Measurements from ENCODE around the gene NLRP6.
"Not testable (repeated sequence)": the region's sequence is repeated elsewhere in the genome, so short reads cannot be mapped to it uniquely, and the experiment has no call there.

Gene NLRP6

DNA sequence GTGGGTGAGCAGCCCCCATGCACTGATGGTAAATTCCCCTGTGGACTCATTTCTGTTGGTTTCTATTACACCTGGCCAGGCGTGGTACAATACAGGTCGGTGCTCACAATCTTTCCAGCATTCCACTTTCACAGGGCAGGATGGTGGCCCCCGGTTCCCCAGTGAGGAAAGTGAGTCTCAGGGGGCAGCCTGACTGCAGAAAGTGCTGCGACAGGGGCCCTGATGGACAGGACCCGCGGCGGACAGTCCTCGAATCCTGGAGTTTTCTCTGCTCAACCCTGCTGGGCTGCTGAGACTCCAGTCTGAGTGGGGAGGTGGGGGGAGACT, 7.7 kb downstream of the NLRP6 start:
- Histone ChIP-seq H3K9ac (ENCODE audit: low read length) (no peak overlapping the region), H3K27ac (ENCODE audit: low read length) (no peak overlapping the region), H3K79me2 (ENCODE audit: low read length) (no peaks in the 10 kb centered on the region; the same call in 1 of the 2 replicates), H3K4me1 (ENCODE audit: low read length) (peaks cover 12% of the 10 kb centered on the region), H3K4me3 (ENCODE audit: low read length) (no peak overlapping the region), H3K4me2 (ENCODE audit: low read length) (no peak overlapping the region), H3K9me3 (ENCODE audit: insufficient read depth, low read length) (no peaks in the 10 kb centered on the region), H2AFZ (ENCODE audit: low read depth, low read length) (no peak overlapping the region), H3K27me3 (ENCODE audit: low read depth, low read length) (peaks cover 9% of the 10 kb centered on the region; the same call in 1 of the 2 replicates), H3K36me3 (replicated peaks; ENCODE audit: low read depth, low read length) (peaks cover under 1% of the 10 kb centered on the region), H4K20me1 (ENCODE audit: insufficient read depth, low read length) (no peaks in the 10 kb centered on the region)
- TF ChIP-seq EZH2phosphoT487 (IDR thresholded peaks at IDR 0.05; ENCODE audit: low read depth) = no peak
- TF ChIP-seq, protein P1, sequence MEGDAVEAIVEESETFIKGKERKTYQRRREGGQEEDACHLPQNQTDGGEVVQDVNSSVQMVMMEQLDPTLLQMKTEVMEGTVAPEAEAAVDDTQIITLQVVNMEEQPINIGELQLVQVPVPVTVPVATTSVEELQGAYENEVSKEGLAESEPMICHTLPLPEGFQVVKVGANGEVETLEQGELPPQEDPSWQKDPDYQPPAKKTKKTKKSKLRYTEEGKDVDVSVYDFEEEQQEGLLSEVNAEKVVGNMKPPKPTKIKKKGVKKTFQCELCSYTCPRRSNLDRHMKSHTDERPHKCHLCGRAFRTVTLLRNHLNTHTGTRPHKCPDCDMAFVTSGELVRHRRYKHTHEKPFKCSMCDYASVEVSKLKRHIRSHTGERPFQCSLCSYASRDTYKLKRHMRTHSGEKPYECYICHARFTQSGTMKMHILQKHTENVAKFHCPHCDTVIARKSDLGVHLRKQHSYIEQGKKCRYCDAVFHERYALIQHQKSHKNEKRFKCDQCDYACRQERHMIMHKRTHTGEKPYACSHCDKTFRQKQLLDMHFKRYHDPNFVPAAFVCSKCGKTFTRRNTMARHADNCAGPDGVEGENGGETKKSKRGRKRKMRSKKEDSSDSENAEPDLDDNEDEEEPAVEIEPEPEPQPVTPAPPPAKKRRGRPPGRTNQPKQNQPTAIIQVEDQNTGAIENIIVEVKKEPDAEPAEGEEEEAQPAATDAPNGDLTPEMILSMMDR (IDR thresholded peaks at IDR 0.05; ENCODE audit: low read depth, low read length) = no peak

DNA sequence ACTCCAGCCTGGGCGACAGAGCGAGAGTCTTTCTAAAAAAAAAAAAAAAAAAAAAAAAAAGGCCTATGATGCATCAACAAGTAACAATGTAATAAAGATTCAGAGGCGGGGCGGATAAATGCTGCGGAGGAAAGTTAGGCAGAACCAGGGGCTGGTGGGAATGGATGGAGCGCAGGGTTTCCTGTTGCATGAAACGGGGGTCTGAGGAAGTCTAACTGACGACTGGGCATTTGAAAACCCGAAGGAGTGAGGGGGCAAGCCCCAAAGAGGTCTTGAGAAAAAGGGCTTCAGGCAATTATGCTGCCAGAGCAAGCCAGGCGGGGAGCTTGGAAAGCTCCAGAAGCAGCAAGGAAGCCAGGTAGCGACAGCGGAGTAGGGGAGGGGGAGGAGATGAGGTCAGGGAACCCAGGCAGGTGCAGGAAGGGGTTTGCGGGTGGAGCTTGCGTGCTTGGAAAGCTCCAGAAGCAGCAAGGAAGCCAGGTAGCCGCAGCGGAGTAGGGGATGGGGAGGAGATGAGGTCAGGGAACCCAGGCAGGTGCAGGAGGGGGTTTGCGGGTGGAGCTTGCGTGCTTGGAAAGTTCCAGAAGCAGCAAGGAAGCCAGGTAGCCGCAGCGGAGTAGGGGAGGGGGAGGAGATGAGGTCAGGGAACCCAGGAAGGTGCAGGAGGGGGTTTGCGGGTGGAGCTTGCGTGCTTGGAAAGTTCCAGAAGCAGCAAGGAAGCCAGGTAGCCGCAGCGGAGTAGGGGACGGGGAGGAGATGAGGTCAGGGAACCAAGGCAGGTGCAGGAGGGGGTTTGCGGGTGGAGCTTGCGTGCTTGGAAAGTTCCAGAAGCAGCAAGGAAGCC, 9.0 kb downstream of the NLRP6 start:
- H3K9ac ChIP-seq (ENCODE audit: low read length); H3K27ac ChIP-seq (ENCODE audit: low read length); H3K9me3 ChIP-seq (ENCODE audit: insufficient read depth, low read length); H2AFZ ChIP-seq (ENCODE audit: low read depth, low read length); H4K20me1 ChIP-seq (ENCODE audit: insufficient read depth, low read length); H3K4me3 ChIP-seq (ENCODE audit: low read length); H3K79me2 ChIP-seq (ENCODE audit: low read length); H3K4me2 ChIP-seq (ENCODE audit: low read length); H3K36me3 ChIP-seq (replicated peaks; ENCODE audit: low read depth, low read length); H3K27me3 ChIP-seq (ENCODE audit: low read depth, low read length): not testable (repeated sequence)
- H3K4me1 ChIP-seq (ENCODE audit: low read length) = peaks cover 12% of the 10 kb centered on the region

DNA sequence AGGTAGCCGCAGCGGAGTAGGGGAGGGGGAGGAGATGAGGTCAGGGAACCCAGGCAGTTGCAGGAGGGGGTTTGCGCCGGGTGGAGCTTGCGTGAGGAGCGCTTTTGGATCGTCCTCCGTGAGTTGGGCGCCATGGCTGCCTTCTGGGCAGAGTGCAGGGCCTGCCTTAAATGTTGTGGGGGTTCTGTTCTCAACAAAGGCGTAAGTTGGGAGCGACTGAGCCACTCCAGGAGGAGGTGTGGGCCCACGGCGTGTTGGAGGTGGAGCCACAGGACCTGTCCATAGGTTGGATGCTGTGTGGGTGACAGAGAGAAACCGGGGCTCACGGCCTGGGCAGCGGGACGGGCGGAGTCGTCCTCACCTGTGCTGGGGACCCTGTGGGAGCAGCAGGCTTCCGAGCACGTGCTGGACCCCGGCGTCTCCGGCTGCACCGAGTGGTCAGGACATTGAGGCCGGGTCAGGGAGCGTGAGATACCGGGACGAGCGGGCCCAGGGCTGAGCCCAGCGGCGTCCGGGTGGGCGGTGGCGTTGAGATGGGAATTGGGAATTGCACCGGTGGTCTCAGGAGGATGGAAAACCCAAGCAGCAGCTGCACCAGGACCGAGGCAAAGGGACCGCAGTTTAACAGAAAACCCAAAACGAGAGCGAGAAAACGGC, 9.7 kb downstream of the NLRP6 start:
- peak overlapping the region; percentile 68; the same call in 1 of the 2 replicates for H2AFZ ChIP-seq (ENCODE audit: low read depth, low read length)
- no peaks in the 10 kb centered on the region for H4K20me1 ChIP-seq (ENCODE audit: insufficient read depth, low read length)
- H3K9ac ChIP-seq (ENCODE audit: low read length) = peak overlapping the region; percentile 76
- peaks cover 9% of the 10 kb centered on the region; the same call in 1 of the 2 replicates for H3K27me3 ChIP-seq (ENCODE audit: low read depth, low read length)
- peaks cover 3% of the 10 kb centered on the region for H3K36me3 ChIP-seq (replicated peaks; ENCODE audit: low read depth, low read length)
- H3K27ac ChIP-seq (ENCODE audit: low read length) = no peak overlapping the region
- H3K4me2 ChIP-seq (ENCODE audit: low read length) = peak overlapping the region; percentile 87
- H3K79me2 ChIP-seq (ENCODE audit: low read length) = no peaks in the 10 kb centered on the region; the same call in 1 of the 2 replicates
- H3K4me3 ChIP-seq (ENCODE audit: low read length) = peak overlapping the region; percentile 85
- no peaks in the 10 kb centered on the region for H3K9me3 ChIP-seq (ENCODE audit: insufficient read depth, low read length)
- no peak for TF ChIP-seq EZH2phosphoT487 (IDR thresholded peaks at IDR 0.05; ENCODE audit: low read depth)
- TF ChIP-seq, protein P1 (IDR thresholded peaks at IDR 0.05; ENCODE audit: low read depth, low read length) = no peak
- peaks cover 12% of the 10 kb centered on the region for H3K4me1 ChIP-seq (ENCODE audit: low read length)

DNA sequence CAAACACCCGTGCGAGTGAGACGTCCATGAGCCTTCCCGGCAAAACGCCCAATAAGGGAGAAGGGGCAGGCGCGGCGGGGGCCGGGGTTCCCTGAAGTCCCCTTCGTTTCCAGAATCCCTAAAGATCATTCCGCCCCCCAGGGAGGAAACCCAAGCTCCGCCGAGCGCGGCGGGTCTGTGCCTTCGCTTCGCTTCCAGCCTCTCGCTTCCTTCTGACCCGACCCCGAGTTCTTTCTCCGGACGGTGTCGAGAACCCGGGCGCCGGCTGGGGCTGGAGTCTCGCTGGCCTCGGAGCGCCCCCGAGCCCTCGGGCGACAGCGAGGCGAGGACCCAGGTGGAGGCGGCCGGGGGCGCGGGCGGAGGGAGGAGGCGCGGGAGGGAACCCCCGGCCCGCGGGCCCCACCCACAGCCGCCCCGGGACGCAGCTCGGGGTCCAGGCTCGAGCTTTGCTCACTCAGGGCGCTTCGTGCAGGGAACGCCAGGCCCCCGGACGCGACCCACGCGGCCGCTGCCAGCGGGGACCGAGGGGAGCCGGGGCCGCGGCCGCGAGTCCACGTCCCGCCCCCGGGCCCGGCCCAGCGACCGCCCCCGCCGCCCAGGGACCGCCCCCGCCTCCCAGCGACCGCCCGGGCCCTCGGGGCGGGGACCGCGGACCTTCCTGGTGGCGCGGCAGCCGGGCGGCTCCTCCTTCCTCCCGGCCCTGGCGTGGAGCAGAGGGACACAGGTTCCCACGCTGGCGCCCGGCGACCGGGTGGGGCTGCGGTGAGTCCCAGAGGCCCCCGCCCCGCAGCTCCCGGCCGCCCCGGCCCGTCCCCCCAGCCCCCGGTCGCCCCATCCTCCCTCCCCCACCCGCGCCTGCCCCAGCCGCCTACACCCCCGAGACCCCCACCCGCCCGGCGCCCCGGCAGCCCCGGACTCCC, 10.5 kb downstream of the NLRP6 start, which contains the start of gene PGGHG:
TSS of gene PGGHG (plus strand) at position 649 of the 920 bp plus-strand sequence. CDS start 691 bp downstream, outside the sequence.
- H3K27ac ChIP-seq (ENCODE audit: low read length) = no peak within 1 kb of the TSS
- no peaks in the 10 kb centered on the region for H4K20me1 ChIP-seq (ENCODE audit: insufficient read depth, low read length)
- peak within 1 kb of the TSS; percentile 68 for H2AFZ ChIP-seq (ENCODE audit: low read depth, low read length)
- H3K79me2 ChIP-seq (ENCODE audit: low read length) = no peaks in the 10 kb centered on the region; the same call in 1 of the 2 replicates
- H3K36me3 ChIP-seq (replicated peaks; ENCODE audit: low read depth, low read length) = peaks cover 6% of the 10 kb centered on the region
- H3K4me1 ChIP-seq (ENCODE audit: low read length) = peaks cover 12% of the 10 kb centered on the region
- peak within 1 kb of the TSS; percentile 97 for H3K4me2 ChIP-seq (ENCODE audit: low read length)
- H3K9me3 ChIP-seq (ENCODE audit: insufficient read depth, low read length) = no peaks in the 10 kb centered on the region
- peak within 1 kb of the TSS; percentile 76 for H3K9ac ChIP-seq (ENCODE audit: low read length)
- H3K27me3 ChIP-seq (ENCODE audit: low read depth, low read length) = peaks cover 9% of the 10 kb centered on the region; the same call in 1 of the 2 replicates
- TF ChIP-seq, protein P1 (IDR thresholded peaks at IDR 0.05; ENCODE audit: low read depth, low read length) = no peak
- no peak for TF ChIP-seq EZH2phosphoT487 (IDR thresholded peaks at IDR 0.05; ENCODE audit: low read depth)
- peak within 1 kb of the TSS; percentile 85 for H3K4me3 ChIP-seq (ENCODE audit: low read length)

Data from OCI-LY3 (cell line).